H9 (cell line): Measurements from ENCODE around the gene ELFN2. TPM values are rescaled to one million over a fixed set of nuclear protein-coding genes. Genes with fewer than 3 reads are reported as not detected.

Experiments
- DNase-seq: peaks from one replicate; pipeline ENCODE4 v3.0.0-alpha.2; 2017
- H2AFZ ChIP-seq: one replicate; pipeline ENCODE4 v1.6.1; 2013; ENCODE audit warnings: mild to moderate bottlenecking, low read length, control low read depth, moderate library complexity
- H2AK5ac ChIP-seq: 2 replicates; pipeline ENCODE4 v1.6.1; 2013; ENCODE audit warnings: low read length, control low read depth, mixed read lengths; ENCODE audit not compliant: insufficient read length
- H2BK120ac ChIP-seq: one replicate; pipeline ENCODE4 v1.6.1; 2013; ENCODE audit warnings: low read depth, mild to moderate bottlenecking, low read length, control low read depth, inconsistent platforms; ENCODE audit not compliant: poor library complexity, severe bottlenecking
- H2BK12ac ChIP-seq: 2 replicates; pipeline ENCODE4 v1.6.1; 2013; ENCODE audit warnings: low read length, control low read depth, mixed read lengths, low read depth; ENCODE audit not compliant: insufficient read length
- H2BK15ac ChIP-seq: 2 replicates; pipeline ENCODE4 v1.6.1; 2013; ENCODE audit warnings: low read depth, low read length, control low read depth
- H2BK20ac ChIP-seq: one replicate; pipeline ENCODE4 v1.6.1; 2013; ENCODE audit warnings: low read depth, mild to moderate bottlenecking, low read length, control low read depth, inconsistent platforms; ENCODE audit not compliant: poor library complexity, severe bottlenecking
- H2BK5ac ChIP-seq: 2 replicates; pipeline ENCODE4 v1.6.1; 2013; ENCODE audit warnings: low read length, control low read depth, mixed read lengths; ENCODE audit not compliant: insufficient read length
- H3K14ac ChIP-seq: 2 replicates; pipeline ENCODE4 v1.6.1; 2013; ENCODE audit warnings: low read length, control low read depth; ENCODE audit not compliant: insufficient read depth
- H3K18ac ChIP-seq: 2 replicates; pipeline ENCODE4 v1.6.1; 2013; ENCODE audit warnings: low read depth, mild to moderate bottlenecking, mixed read lengths, low read length, control low read depth; ENCODE audit not compliant: insufficient read length
- H3K23ac ChIP-seq: 2 replicates; pipeline ENCODE4 v1.6.1; 2013; ENCODE audit warnings: low read length, control low read depth, mixed read lengths, low read depth; ENCODE audit not compliant: insufficient read length
- H3K23me2 ChIP-seq: 2 replicates; pipeline ENCODE4 v1.6.1; 2013; ENCODE audit warnings: low read depth, mild to moderate bottlenecking, mixed read lengths, low read length, control low read depth; ENCODE audit not compliant: insufficient read length, poor library complexity, severe bottlenecking
- H3K27ac ChIP-seq: 2 replicates; pipeline ENCODE4 v1.5.1; 2013; ENCODE audit warnings: low read length, control low read depth, mixed read lengths, low read depth; ENCODE audit not compliant: insufficient read length
- H3K27me3 ChIP-seq: 2 replicates; pipeline ENCODE4 v1.6.1; 2013; ENCODE audit warnings: low read length, control low read depth, inconsistent platforms; ENCODE audit not compliant: insufficient read depth
- H3K4ac ChIP-seq: 2 replicates; pipeline ENCODE4 v1.6.1; 2013; ENCODE audit warnings: low read depth, mild to moderate bottlenecking, control low read depth, inconsistent platforms, low read length, moderate library complexity
- H3K4me1 ChIP-seq: 2 replicates; pipeline ENCODE4 v1.6.1; 2013; ENCODE audit warnings: low read length, control low read depth, inconsistent platforms; ENCODE audit not compliant: insufficient read depth
- H3K4me2 ChIP-seq: 2 replicates; pipeline ENCODE4 v1.6.1; 2013; ENCODE audit warnings: low read length, control low read depth, mixed read lengths; ENCODE audit not compliant: insufficient read length, insufficient read depth
- H3K56ac ChIP-seq: 2 replicates; pipeline ENCODE4 v1.6.1; 2013; ENCODE audit warnings: low read depth, mild to moderate bottlenecking, mixed read lengths, low read length, control low read depth; ENCODE audit not compliant: insufficient read length
- H3K79me1 ChIP-seq: 2 replicates; pipeline ENCODE4 v1.6.1; 2013; ENCODE audit warnings: low read depth, mild to moderate bottlenecking, moderate library complexity, low read length, control low read depth, inconsistent platforms; ENCODE audit not compliant: insufficient read depth, poor library complexity, severe bottlenecking
- H3K79me2 ChIP-seq: 2 replicates; pipeline ENCODE4 v1.6.1; 2013; ENCODE audit warnings: low read length, control low read depth, inconsistent platforms; ENCODE audit not compliant: insufficient read depth
- H3K9ac ChIP-seq: 2 replicates; pipeline ENCODE4 v1.6.1; 2013; ENCODE audit warnings: low read length, control low read depth, mixed read lengths; ENCODE audit not compliant: insufficient read length; ENCODE audit errors: extremely low read depth
- H3K9me3 ChIP-seq: one replicate; pipeline ENCODE4 v1.6.1; 2013; ENCODE audit warnings: low read depth, low read length, inconsistent platforms; ENCODE audit not compliant: control insufficient read depth
- H3T11ph ChIP-seq: one replicate; pipeline ENCODE4 v1.6.1; 2013; ENCODE audit warnings: mild to moderate bottlenecking, low read length, control low read depth, inconsistent platforms
- H4K20me1 ChIP-seq: one replicate; pipeline ENCODE4 v1.6.1; 2013; ENCODE audit not compliant: control insufficient read depth, insufficient read length, insufficient read depth
- H4K5ac ChIP-seq: 2 replicates; pipeline ENCODE4 v1.6.1; 2013; ENCODE audit warnings: low read depth, mild to moderate bottlenecking, mixed read lengths, low read length, control low read depth; ENCODE audit not compliant: insufficient read length
- H4K8ac ChIP-seq: replicated peaks from 2 replicates; pipeline ENCODE4 v1.6.1; 2013; ENCODE audit warnings: low read length, control low read depth, mixed read lengths, low read depth; ENCODE audit not compliant: insufficient read length
- H4K91ac ChIP-seq: 2 replicates; pipeline ENCODE4 v1.6.1; 2013; ENCODE audit warnings: low read depth, mild to moderate bottlenecking, moderate library complexity, mixed read lengths, low read length, control low read depth; ENCODE audit not compliant: insufficient read length
- H3K27ac Mint-ChIP-seq, 3 experiments: 2 replicates in 2 of 3; 3 replicates in 1 of 3; pipeline ENCODE4 v1.8.0; 2020 to 2021; ENCODE audit warnings: mixed read lengths in 3 of 3, mild to moderate bottlenecking in 1 of 3, moderate library complexity in 1 of 3
- H3K27me3 Mint-ChIP-seq: 2 replicates; pipeline ENCODE4 v1.8.0; 2021; ENCODE audit warnings: low read depth, mild to moderate bottlenecking, moderate library complexity, mixed read lengths
- H3K36me3 Mint-ChIP-seq, 3 experiments: 2 replicates in 2 of 3; 3 replicates in 1 of 3; pipeline ENCODE4 v1.8.0; 2020 to 2021; ENCODE audit warnings: low read depth in 3 of 3, mixed read lengths in 3 of 3; ENCODE audit not compliant: insufficient read depth in 1 of 3
- H3K4me1 Mint-ChIP-seq, 2 experiments: 2 replicates each; pipeline ENCODE4 v1.8.0; 2020; ENCODE audit warnings: mixed read lengths in 2 of 2
- H3K4me3 Mint-ChIP-seq, 2 experiments: 2 replicates in 1 of 2; 3 replicates in 1 of 2; pipeline ENCODE4 v1.8.0; 2020 to 2021; ENCODE audit warnings: mild to moderate bottlenecking in 2 of 2, mixed read lengths in 2 of 2, moderate library complexity in 1 of 2
- H3K9me3 Mint-ChIP-seq, 2 experiments: 2 replicates in 1 of 2; 3 replicates in 1 of 2; pipeline ENCODE4 v1.8.0; 2020; ENCODE audit warnings: mild to moderate bottlenecking in 2 of 2, mixed read lengths in 2 of 2, moderate library complexity in 1 of 2
- WGBS: extraction: QIAGEN DNeasy Blood & Tissue Kit; methylation state at CpG from one replicate; pipeline ENCODE4 v1.1.7; 2013; ENCODE audit warnings: missing lambda C conversion rate, low lambda C conversion rate, mixed read lengths; ENCODE audit not compliant: insufficient read length; ENCODE audit errors: extremely low coverage; 5-methylcytosine and 5-hydroxymethylcytosine counted together
- total RNA-seq: library from RNA; stranded (reverse); gene quantifications from 2 replicates; pipeline ENCODE4 v1.2.1, GENCODE V29; 2021
- TF ChIP-seq, protein P1 (sequence below): fragments of 200-600 bp; sonication (generic); conservative IDR thresholded peaks from 3 replicates; pipeline ENCODE4 v1.8.0; 2021; ENCODE audit warnings: antibody characterized with exemption, mild to moderate bottlenecking

ELFN2 gene
- total RNA-seq, 1 experiment from 2014 or later, result 0.70 TPM

DNA sequence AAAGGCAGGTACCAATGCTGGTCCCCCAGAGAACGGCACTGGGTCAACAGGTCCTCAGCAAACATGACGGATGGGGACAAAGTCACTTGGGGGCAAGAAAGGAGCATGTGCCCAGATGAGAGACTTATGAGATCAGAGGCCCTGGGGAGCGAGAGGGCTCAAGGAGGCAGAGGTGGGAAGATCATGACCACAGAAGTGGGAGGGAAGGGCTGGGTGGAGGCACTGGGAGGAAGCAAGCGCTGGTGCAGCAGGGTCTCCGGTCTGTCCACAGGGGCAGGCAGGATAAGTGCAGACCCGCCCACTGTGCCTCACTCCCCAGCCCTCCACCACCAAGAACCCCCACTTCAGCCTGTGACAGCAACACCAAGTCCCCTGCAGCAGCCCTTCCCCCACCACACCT, 10.9 kb downstream of the ELFN2 start:
- H3K4me1 ChIP-seq, result no peaks in the 10 kb centered on the region
- no peak overlapping the region for H3K56ac ChIP-seq
- no peak overlapping the region for H3K4ac ChIP-seq
- no peak overlapping the region for H4K8ac ChIP-seq
- H3K79me2 ChIP-seq, result no peaks in the 10 kb centered on the region
- H4K91ac ChIP-seq, result no peak overlapping the region
- no peaks in the 10 kb centered on the region for H4K20me1 ChIP-seq
- no peak overlapping the region for H2BK20ac ChIP-seq
- H3K9me3 Mint-ChIP-seq, result no peaks in the 10 kb centered on the region; a peak in 1 of 5 replicates
- no peak overlapping the region for H3K18ac ChIP-seq
- no peak for DNase-seq
- no peak overlapping the region for H3K27ac Mint-ChIP-seq
- peaks cover 9% of the 10 kb centered on the region for H3K23me2 ChIP-seq
- no peaks in the 10 kb centered on the region; the same call in 1 of the 2 replicates for H3K27me3 ChIP-seq
- no peaks in the 10 kb centered on the region for H3K79me1 ChIP-seq
- no peak overlapping the region for H2BK15ac ChIP-seq
- H3K4me3 Mint-ChIP-seq, result no peak overlapping the region
- H2AFZ ChIP-seq, result no peak overlapping the region
- H2BK120ac ChIP-seq, result no peak overlapping the region
- H3K23ac ChIP-seq, result no peak overlapping the region
- no peak overlapping the region for H4K5ac ChIP-seq
- H3K9me3 ChIP-seq, result no peaks in the 10 kb centered on the region
- H3T11ph ChIP-seq, result no peak overlapping the region
- no CpG with 5 or more reads among the region's 6 CpGs for WGBS
- no peak overlapping the region for H2AK5ac ChIP-seq
- peaks cover 51% of the 10 kb centered on the region for H3K27me3 Mint-ChIP-seq
- H3K4me2 ChIP-seq, result no peak overlapping the region
- H3K9ac ChIP-seq, result no peak overlapping the region
- H3K27ac ChIP-seq, result no peak overlapping the region
- H3K14ac ChIP-seq, result no peak overlapping the region; the same call in 1 of the 2 replicates
- TF ChIP-seq, protein P1, sequence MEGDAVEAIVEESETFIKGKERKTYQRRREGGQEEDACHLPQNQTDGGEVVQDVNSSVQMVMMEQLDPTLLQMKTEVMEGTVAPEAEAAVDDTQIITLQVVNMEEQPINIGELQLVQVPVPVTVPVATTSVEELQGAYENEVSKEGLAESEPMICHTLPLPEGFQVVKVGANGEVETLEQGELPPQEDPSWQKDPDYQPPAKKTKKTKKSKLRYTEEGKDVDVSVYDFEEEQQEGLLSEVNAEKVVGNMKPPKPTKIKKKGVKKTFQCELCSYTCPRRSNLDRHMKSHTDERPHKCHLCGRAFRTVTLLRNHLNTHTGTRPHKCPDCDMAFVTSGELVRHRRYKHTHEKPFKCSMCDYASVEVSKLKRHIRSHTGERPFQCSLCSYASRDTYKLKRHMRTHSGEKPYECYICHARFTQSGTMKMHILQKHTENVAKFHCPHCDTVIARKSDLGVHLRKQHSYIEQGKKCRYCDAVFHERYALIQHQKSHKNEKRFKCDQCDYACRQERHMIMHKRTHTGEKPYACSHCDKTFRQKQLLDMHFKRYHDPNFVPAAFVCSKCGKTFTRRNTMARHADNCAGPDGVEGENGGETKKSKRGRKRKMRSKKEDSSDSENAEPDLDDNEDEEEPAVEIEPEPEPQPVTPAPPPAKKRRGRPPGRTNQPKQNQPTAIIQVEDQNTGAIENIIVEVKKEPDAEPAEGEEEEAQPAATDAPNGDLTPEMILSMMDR, result no peak
- no peak overlapping the region for H2BK5ac ChIP-seq
- H3K4me1 Mint-ChIP-seq, result peaks cover 21 to 44% of the 10 kb centered on the region in 2 experiments
- H3K36me3 Mint-ChIP-seq, result no peaks in the 10 kb centered on the region
- no peak overlapping the region for H2BK12ac ChIP-seq
